ENCODE measurements around the gene DCAF12.

DNA sequence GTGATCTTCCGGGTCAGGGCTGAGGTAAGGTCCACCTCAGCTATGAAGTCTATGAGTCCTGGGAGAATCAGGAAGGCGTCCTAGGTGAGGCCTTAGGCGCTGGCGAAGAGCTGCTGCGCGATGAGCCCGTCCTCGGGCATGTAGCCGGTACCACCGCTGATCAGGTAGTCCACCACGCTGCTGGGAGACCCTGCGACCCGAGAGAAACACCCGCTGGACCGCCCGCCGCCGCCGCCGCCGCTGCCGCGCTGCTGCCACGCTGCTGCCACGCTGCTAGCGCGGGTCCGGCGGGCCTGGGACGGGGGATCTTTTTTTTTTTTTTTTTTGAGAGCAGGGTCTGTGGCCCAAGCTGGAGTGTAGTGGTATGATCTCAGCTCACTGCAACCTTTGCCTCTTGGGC is 8.0 kb upstream of the DCAF12 start:
- TF ChIP-seq, protein P1, sequence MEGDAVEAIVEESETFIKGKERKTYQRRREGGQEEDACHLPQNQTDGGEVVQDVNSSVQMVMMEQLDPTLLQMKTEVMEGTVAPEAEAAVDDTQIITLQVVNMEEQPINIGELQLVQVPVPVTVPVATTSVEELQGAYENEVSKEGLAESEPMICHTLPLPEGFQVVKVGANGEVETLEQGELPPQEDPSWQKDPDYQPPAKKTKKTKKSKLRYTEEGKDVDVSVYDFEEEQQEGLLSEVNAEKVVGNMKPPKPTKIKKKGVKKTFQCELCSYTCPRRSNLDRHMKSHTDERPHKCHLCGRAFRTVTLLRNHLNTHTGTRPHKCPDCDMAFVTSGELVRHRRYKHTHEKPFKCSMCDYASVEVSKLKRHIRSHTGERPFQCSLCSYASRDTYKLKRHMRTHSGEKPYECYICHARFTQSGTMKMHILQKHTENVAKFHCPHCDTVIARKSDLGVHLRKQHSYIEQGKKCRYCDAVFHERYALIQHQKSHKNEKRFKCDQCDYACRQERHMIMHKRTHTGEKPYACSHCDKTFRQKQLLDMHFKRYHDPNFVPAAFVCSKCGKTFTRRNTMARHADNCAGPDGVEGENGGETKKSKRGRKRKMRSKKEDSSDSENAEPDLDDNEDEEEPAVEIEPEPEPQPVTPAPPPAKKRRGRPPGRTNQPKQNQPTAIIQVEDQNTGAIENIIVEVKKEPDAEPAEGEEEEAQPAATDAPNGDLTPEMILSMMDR (IDR thresholded peaks at IDR 0.05) = no peak
- TF ChIP-seq, protein P2, sequence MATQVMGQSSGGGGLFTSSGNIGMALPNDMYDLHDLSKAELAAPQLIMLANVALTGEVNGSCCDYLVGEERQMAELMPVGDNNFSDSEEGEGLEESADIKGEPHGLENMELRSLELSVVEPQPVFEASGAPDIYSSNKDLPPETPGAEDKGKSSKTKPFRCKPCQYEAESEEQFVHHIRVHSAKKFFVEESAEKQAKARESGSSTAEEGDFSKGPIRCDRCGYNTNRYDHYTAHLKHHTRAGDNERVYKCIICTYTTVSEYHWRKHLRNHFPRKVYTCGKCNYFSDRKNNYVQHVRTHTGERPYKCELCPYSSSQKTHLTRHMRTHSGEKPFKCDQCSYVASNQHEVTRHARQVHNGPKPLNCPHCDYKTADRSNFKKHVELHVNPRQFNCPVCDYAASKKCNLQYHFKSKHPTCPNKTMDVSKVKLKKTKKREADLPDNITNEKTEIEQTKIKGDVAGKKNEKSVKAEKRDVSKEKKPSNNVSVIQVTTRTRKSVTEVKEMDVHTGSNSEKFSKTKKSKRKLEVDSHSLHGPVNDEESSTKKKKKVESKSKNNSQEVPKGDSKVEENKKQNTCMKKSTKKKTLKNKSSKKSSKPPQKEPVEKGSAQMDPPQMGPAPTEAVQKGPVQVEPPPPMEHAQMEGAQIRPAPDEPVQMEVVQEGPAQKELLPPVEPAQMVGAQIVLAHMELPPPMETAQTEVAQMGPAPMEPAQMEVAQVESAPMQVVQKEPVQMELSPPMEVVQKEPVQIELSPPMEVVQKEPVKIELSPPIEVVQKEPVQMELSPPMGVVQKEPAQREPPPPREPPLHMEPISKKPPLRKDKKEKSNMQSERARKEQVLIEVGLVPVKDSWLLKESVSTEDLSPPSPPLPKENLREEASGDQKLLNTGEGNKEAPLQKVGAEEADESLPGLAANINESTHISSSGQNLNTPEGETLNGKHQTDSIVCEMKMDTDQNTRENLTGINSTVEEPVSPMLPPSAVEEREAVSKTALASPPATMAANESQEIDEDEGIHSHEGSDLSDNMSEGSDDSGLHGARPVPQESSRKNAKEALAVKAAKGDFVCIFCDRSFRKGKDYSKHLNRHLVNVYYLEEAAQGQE (IDR thresholded peaks at IDR 0.05; ENCODE audit: insufficient read depth in 1 of 2, low read depth in 2 of 2, low read length in 1 of 2) = no peak
- TF ChIP-seq SIN3A (IDR thresholded peaks at IDR 0.05; ENCODE audit: borderline replicate concordance, insufficient read depth, low read depth, low read length) = no peak
- no peak for TF ChIP-seq POLR2AphosphoS5 (IDR thresholded peaks at IDR 0.05; ENCODE audit: low read depth, low read length)
- TF ChIP-seq TCF7L2 (IDR thresholded peaks at IDR 0.05; ENCODE audit: low read depth, low read length) = no peak

All from Panc1 (cell line).